ENCODE results near the gene NDUFS8. TPM values are rescaled to one million over a fixed set of nuclear protein-coding genes. Genes with fewer than 3 reads are reported as not detected.

The NDUFS8 gene
- total RNA-seq, 1 experiment from 2014 or later: 214 TPM

DNA sequence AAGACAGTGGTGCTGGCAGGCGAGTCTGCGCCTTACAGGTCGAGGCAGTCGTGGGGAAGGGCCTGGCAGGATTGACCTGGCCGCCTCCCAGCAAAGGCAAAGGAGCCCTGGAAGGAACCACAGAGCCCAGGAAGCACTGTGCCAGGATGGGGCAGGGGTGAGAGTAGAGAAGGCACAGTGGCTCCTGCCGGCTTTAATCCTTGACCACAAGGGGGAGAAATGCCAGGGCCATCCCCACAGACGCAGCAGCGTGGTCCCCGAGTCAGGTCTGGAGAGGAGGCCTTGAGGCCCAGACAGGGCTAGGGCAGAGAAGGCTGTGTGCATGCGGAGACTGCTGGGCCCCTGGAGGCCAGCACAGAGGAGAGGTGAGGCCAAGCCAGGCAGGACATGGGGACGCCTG lies 9.9 kb upstream of the NDUFS8 start:
- H3K27me3 Mint-ChIP-seq (ENCODE audit: low read depth): no peaks in the 10 kb centered on the region; the same call in 1 of the 2 replicates
- Histone ChIP-seq H2BK120ac (ENCODE audit: low read depth, low read length, poor library complexity, severe bottlenecking) (no peak overlapping the region), H3K18ac (ENCODE audit: insufficient read length, low read depth, low read length) (no peak overlapping the region), H3K4me2 (ENCODE audit: insufficient read depth, insufficient read length, low read length) (no peak overlapping the region), H3K27me3 (ENCODE audit: insufficient read depth, low read length) (no peaks in the 10 kb centered on the region), H3K23ac (ENCODE audit: insufficient read length, low read depth, low read length) (no peak overlapping the region), H2BK20ac (ENCODE audit: low read depth, low read length, poor library complexity, severe bottlenecking) (no peak overlapping the region), H3K23me2 (ENCODE audit: insufficient read length, low read depth, low read length, poor library complexity, severe bottlenecking) (no peaks in the 10 kb centered on the region), H2AFZ (ENCODE audit: low read length) (no peak overlapping the region), H3K56ac (ENCODE audit: insufficient read length, low read depth, low read length) (no peak overlapping the region), H3T11ph (ENCODE audit: low read length) (no peak overlapping the region), H2BK15ac (ENCODE audit: low read depth, low read length) (no peak overlapping the region), H3K9ac (ENCODE audit: extremely low read depth, insufficient read length, low read length) (no peak overlapping the region), H3K14ac (ENCODE audit: insufficient read depth, low read length) (no peak overlapping the region), H3K27ac (ENCODE audit: insufficient read length, low read depth, low read length) (no peak overlapping the region), H3K4ac (ENCODE audit: low read depth, low read length) (no peak overlapping the region), H2AK5ac (ENCODE audit: insufficient read length, low read length) (no peak overlapping the region), H4K91ac (ENCODE audit: insufficient read length, low read depth, low read length) (no peak overlapping the region), H4K5ac (ENCODE audit: insufficient read length, low read depth, low read length) (no peak overlapping the region), H3K9me3 (ENCODE audit: control insufficient read depth, low read depth, low read length) (no peaks in the 10 kb centered on the region), H2BK12ac (ENCODE audit: insufficient read length, low read depth, low read length) (no peak overlapping the region), H4K20me1 (ENCODE audit: control insufficient read depth, insufficient read depth, insufficient read length) (no peaks in the 10 kb centered on the region), H4K8ac (replicated peaks; ENCODE audit: insufficient read length, low read depth, low read length) (no peak overlapping the region), H3K79me1 (ENCODE audit: insufficient read depth, low read depth, low read length, poor library complexity, severe bottlenecking) (no peaks in the 10 kb centered on the region), H3K4me1 (ENCODE audit: insufficient read depth, low read length) (no peaks in the 10 kb centered on the region; the same call in 1 of the 2 replicates), H2BK5ac (ENCODE audit: insufficient read length, low read length) (no peak overlapping the region), H3K79me2 (ENCODE audit: insufficient read depth, low read length) (no peaks in the 10 kb centered on the region)
- peaks cover 4 to 13% (median 6%) of the 10 kb centered on the region in 3 experiments for H3K36me3 Mint-ChIP-seq (ENCODE audit: insufficient read depth in 1 of 3, low read depth in 3 of 3)
- no peaks in the 10 kb centered on the region for H3K9me3 Mint-ChIP-seq
- H3K27ac Mint-ChIP-seq: 0 out of 7 replicates have a peak overlapping the region, but pooled peaks of 1 of the 3 experiments have one; percentile 51
- H3K4me3 Mint-ChIP-seq: no peak overlapping the region
- peaks cover 11 to 23% of the 10 kb centered on the region in 2 experiments for H3K4me1 Mint-ChIP-seq
- TF ChIP-seq CTCF (conservative IDR thresholded peaks at IDR 0.05): peak; percentile 66
- WGBS (ENCODE audit: extremely low coverage, insufficient read length, low lambda C conversion rate): no CpG with 5 or more reads among the region's 11 CpGs
- DNase-seq: peak; percentile 80
